NT2/D1 (cell line): Measurements from ENCODE around the gene ANKRD31.

Experiments used
- YY1 ChIP-seq: IDR thresholded peaks from 2 replicates; pipeline ENCODE4 v1.6.1; 2011; ENCODE audit not compliant: insufficient read length, insufficient read depth
- ZNF274 ChIP-seq: IDR thresholded peaks from 2 replicates; pipeline ENCODE4 v1.6.1; 2011; ENCODE audit warnings: mild to moderate bottlenecking, low read depth, low read length

DNA sequence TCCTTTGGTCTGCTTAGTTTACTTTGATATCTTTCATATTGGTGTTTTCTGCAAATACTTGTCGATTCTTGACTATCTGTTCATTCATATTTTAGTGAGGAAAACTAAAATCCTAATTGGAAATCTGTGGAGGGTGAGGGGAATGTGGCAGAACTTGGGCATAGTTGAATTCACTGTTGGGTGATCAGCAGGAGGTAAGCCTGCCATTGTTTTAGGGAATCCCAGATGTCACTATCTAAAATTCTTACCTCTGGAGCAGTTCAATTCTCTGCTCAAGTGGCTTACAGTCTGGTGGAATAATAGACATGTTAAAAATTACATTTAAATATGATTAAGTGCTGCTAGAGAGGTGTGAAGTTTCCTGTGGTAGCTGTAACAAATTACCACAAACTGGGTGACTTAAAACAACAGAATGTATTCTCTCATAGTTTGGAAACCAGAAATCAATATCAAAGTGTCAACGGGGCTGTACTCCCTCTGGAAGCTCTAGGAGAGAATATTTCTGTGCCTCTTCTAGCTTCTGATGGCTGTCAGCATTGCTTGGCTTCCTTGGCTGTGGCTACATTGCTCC lies 94.0 kb downstream of the ANKRD31 start:
- no peak for TF ChIP-seq ZNF274
- TF ChIP-seq YY1: no peak
